Aorta (tissue), 5 donors: ENCODE data around the gene NISCH. TPM values are rescaled to one million over a fixed set of nuclear protein-coding genes. Genes with fewer than 3 reads are reported as not detected.

ENCODE experiments used
- ATAC-seq: fragments of 200-7000 bp; cut with Tn5 transposase; one replicate; pipeline ENCODE4 v1.9.1; 2022; ENCODE audit warnings: moderate library complexity; ENCODE audit not compliant: low FRiP score
- DNase-seq, 2 donors: peaks; one replicate each; pipeline ENCODE4 v3.0.0-alpha.2; 2020
- H3K27ac ChIP-seq, 2 donors: one replicate each; pipeline ENCODE4 v1.5.1; 2013; ENCODE audit warnings: low read length in 2 of 2, mild to moderate bottlenecking in 2 of 2, moderate library complexity in 2 of 2, control low read depth in 1 of 2, inconsistent platforms in 1 of 2, low read depth in 1 of 2
- H3K27me3 ChIP-seq, 2 donors: one replicate each; pipeline ENCODE4 v1.6.1; 2013; ENCODE audit warnings: control low read depth in 1 of 2, low read length in 1 of 2, mild to moderate bottlenecking in 1 of 2, moderate library complexity in 1 of 2; ENCODE audit not compliant: insufficient read depth in 2 of 2, control insufficient read depth in 1 of 2
- H3K36me3 ChIP-seq, 2 donors: one replicate each; pipeline ENCODE4 v1.6.1; 2013; ENCODE audit warnings: control low read depth in 1 of 2, low read length in 1 of 2, mild to moderate bottlenecking in 1 of 2; ENCODE audit not compliant: insufficient read depth in 2 of 2, control insufficient read depth in 1 of 2
- H3K4me1 ChIP-seq, 2 donors: one replicate each; pipeline ENCODE4 v1.6.1; 2013; ENCODE audit warnings: low read length in 2 of 2, control low read depth in 1 of 2, mild to moderate bottlenecking in 1 of 2, moderate library complexity in 1 of 2; ENCODE audit not compliant: insufficient read depth in 2 of 2, control insufficient read depth in 1 of 2
- H3K4me3 ChIP-seq, 2 donors: one replicate each; pipeline ENCODE4 v1.5.1; 2013; ENCODE audit warnings: low read length in 2 of 2, control low read depth in 1 of 2, mild to moderate bottlenecking in 1 of 2
- H3K9me3 ChIP-seq: one replicate; pipeline ENCODE4 v1.6.1; 2013; ENCODE audit warnings: mild to moderate bottlenecking, low read length; ENCODE audit not compliant: control insufficient read depth
- WGBS, 2 donors: extraction: QIAGEN DNeasy Blood & Tissue Kit; methylation state at CpG; one replicate each; pipeline ENCODE4 v1.1.7; 2013; 5-methylcytosine and 5-hydroxymethylcytosine counted together
- intact Hi-C, 2 donors: fragments of 100-400 bp; cut with DNase I; formaldehyde crosslinking; loops; one replicate each; pipeline versions ENCODE4 v1.14.2 to v1.15.0; 2022
- polyA plus RNA-seq, 2 donors: library from polyadenylated mRNA; stranded (reverse); fragments of 200-250 nt; gene quantifications; one replicate each; pipeline ENCODE4 v1.2.3, GENCODE V29; 2013
- total RNA-seq, 2 donors: library from RNA; stranded (reverse); fragmentation: NEBNext Ultra II Directional; extraction: Animal tissue kit (Norgen Biotek cat#: 25700); gene quantifications; one replicate each; pipeline ENCODE4 v1.2.1, GENCODE V29; 2021
- donor health status: healthy with polysubstance abuse.
- donor health status: Bipolar disorder and iron deficiency.
- donor health status: DM: no; HTN: no; CAD: no.
- donor health status: DM: no; HTN: no; CAD: no.
- donor health status: DM: yes; HTN: yes; CAD: no.

Gene NISCH
- total and polyA plus RNA-seq, 4 donors: 13.3 to 157 (median 101) TPM

DNA sequence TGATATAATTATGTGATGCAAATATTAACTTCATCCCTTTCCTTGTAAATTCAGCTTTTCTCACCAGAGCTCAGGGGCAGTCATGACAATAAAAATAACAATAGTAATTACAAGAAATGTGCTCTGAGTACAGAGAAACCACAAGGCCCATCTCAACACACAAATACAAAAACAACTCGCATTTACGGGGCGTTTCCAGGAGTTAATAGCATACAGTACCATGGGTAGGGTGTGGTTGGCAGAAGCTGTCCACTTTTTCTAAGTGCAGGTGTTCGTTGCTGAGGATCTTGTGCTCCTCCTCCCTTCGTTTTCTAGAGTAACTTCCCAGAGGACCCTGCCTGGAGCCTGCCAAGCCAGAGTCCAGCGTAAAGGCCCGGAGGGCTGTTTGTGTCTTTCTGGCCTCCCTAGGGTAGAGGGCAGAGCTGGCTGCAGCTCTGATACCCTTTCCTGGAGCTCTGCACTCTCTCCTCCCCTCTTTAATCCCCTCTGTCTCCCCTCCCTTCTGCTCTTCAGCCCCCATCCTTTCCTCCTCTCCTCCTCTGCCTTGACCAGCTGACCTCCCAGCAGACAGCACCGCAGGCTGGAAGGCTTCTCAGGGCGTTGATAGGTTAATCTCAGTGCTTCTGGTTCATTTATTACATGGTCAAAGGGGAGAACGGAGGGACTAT lies 21.9 kb upstream of the NISCH start:
- Histone ChIP-seq H3K4me3 (no peak overlapping the region), H3K27me3 (no peaks in the 10 kb centered on the region), H3K4me1 (no peaks in the 10 kb centered on the region), H3K36me3 (no peaks in the 10 kb centered on the region), H3K9me3 (no peaks in the 10 kb centered on the region), H3K27ac (no peak overlapping the region)
- intact Hi-C loops: no loop called here
- ATAC-seq (no peak), DNase-seq (peak in 1 of 2 donors; percentile 12)
- 81 to 85% methylated on average over 10 of the region's 10 CpGs for WGBS, 2 donors

DNA sequence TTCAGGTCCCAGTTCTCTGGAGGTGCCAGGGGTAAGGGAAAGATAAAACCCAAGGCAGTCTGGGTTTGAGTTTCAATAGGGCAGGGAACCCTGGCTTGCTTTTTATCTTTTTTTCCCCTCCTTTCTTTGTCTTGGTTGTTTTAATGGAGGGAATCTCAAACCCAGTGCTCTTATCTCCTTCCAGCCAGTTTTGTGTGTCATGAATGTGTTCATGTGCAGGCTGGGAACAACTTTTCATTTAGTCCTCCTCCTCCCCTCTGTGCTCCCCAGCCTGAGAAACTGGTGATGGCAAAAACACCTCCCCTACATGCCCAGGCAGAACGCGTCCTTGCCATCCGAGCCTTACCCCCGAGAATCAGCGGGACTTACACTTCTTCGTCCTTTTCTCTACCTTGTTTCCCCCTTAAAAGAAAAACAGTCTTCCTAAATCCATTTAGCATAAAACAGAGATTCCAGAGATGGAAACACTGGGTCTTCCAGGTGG lies 21.4 kb upstream of the NISCH start:
- WGBS, 2 donors: 92 to 93% methylated on average over 6 of the region's 6 CpGs
- DNase-seq: peak in 1 of 2 donors; percentile 24
- intact Hi-C loops: no loop called here
- H3K4me3 ChIP-seq: no peak overlapping the region
- H3K36me3 ChIP-seq: no peaks in the 10 kb centered on the region
- H3K27ac ChIP-seq: no peak overlapping the region
- no peak for ATAC-seq
- no peaks in the 10 kb centered on the region for H3K9me3 ChIP-seq
- no peaks in the 10 kb centered on the region for H3K4me1 ChIP-seq
- H3K27me3 ChIP-seq: no peaks in the 10 kb centered on the region

GRCh38 chr3:52434491-52435115 lies 20.8 kb upstream of the NISCH start:
- Histone ChIP-seq H3K36me3 (no peaks in the 10 kb centered on the region), H3K9me3 (no peaks in the 10 kb centered on the region), H3K4me3 (no peak overlapping the region), H3K27me3 (no peaks in the 10 kb centered on the region), H3K27ac (no peak overlapping the region), H3K4me1 (no peaks in the 10 kb centered on the region)
- 91 to 95% methylated on average over 9 of the region's 9 CpGs for WGBS, 2 donors
- DNase-seq: peak; percentile 37 to 41
- ATAC-seq: no peak
- intact Hi-C loops: no loop called here

DNA sequence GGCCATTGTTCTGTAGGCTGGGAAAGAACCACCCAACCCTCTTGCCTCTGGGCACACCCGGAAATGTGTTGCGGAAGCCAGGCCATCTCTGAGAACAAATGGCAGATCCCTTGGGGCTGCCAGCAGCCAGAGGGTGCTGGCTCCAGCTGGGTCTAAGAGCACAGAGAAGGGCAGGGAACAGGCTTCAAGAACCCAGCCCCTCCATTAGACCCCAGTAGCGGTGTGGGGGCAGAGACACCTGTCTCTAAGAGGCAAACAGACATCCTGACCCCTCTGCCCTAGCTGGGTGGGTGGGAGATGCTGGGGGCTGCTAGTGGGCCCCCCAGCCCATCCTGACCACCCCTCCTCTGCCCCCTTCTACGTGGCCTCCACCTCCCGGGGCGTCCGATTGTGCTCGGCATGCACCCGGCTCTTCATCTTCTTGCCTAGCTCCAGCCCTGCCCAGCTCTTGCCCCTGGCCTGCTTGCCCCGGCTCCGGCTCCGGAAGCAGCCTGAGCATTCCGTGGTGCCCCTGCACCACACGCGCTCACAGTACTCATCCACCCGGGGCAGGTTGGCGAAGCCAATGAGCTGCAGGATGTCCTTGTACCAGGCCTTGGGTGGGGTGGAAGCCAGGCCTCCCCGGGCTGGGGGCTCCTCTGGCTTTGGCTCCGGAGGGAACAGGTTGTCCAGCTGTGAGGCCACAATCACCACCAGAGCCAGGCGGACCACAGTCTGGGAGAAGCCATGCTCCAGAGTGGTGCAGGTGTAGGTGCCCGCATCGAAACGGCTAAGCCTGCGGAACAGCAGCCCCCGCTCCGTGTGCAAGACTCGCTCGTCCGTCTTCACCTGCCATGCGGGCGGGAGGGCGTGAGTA lies 19.9 kb upstream of the NISCH start:
- H3K27me3 ChIP-seq: no peaks in the 10 kb centered on the region
- DNase-seq (peak in 1 of 2 donors; percentile 34), ATAC-seq (no peak)
- no peak overlapping the region for H3K4me3 ChIP-seq
- H3K27ac ChIP-seq: no peak overlapping the region
- 92 to 94% methylated on average over 26 to 32 of the region's 32 CpGs for WGBS, 2 donors
- H3K9me3 ChIP-seq: no peaks in the 10 kb centered on the region
- H3K4me1 ChIP-seq: no peaks in the 10 kb centered on the region
- H3K36me3 ChIP-seq: no peaks in the 10 kb centered on the region
- intact Hi-C loops: no loop called here

DNA sequence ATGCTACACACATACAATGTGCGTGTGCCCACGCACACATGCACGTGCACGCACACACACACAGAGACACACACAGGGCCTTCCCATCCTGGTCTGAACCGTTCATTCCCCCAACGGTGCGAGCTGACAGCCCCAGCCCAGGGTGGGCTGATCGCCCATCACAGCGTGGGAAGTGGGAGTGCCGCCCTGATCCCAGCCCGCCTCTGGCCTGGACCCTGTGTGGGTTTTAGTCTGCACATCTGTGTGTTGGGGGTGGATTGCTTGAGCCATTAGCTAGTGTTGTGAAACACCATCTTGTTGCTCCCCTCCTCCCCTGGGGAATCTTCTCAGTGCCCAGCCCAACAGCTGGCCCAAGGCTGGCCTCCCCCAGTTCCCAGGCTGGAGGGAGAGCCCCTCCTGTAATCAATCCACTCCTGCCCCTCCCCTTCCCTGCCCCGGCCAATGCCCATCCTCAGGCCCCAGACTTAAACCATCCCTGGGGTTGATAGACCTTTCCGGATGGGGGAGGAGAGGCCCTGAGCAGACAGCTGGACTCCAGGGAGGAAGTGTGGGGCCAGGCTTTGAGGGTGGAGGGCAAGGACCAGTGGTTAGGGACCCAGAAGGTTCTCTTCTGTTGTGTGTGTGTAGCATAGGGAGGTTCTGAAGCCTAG lies 18.8 kb upstream of the NISCH start:
- WGBS, 2 donors: 91 to 93% methylated on average over 13 of the region's 13 CpGs
- Histone ChIP-seq H3K27ac (no peak overlapping the region), H3K36me3 (no peaks in the 10 kb centered on the region), H3K27me3 (no peaks in the 10 kb centered on the region), H3K9me3 (no peaks in the 10 kb centered on the region), H3K4me3 (no peak overlapping the region), H3K4me1 (no peaks in the 10 kb centered on the region)
- intact Hi-C loops: no loop called here
- no peak for ATAC-seq
- peak in 1 of 2 donors; percentile 43 for DNase-seq

- DNase-seq (peak; percentile 33 to 73), ATAC-seq (no peak)
- no peak overlapping the region for H3K27ac ChIP-seq
- no peaks in the 10 kb centered on the region for H3K4me1 ChIP-seq
- no peaks in the 10 kb centered on the region for H3K9me3 ChIP-seq
- 95 to 98% methylated on average over 15 of the region's 15 CpGs for WGBS, 2 donors
- no peak overlapping the region for H3K4me3 ChIP-seq
- no peaks in the 10 kb centered on the region for H3K27me3 ChIP-seq
- intact Hi-C loops: no loop called here
- no peaks in the 10 kb centered on the region for H3K36me3 ChIP-seq
Measured at GRCh38 chr3:52437326-52438103, 17.9 kb upstream of the NISCH start.

- no peaks in the 10 kb centered on the region for H3K9me3 ChIP-seq
- no peaks in the 10 kb centered on the region for H3K27me3 ChIP-seq
- no peak overlapping the region for H3K27ac ChIP-seq
- no peak overlapping the region for H3K4me3 ChIP-seq
- no peaks in the 10 kb centered on the region for H3K4me1 ChIP-seq
- no peak for DNase-seq
- 92 to 93% methylated on average over 6 of the region's 6 CpGs for WGBS, 2 donors
- no peaks in the 10 kb centered on the region for H3K36me3 ChIP-seq
- ATAC-seq: no peak
- intact Hi-C loops: no loop called here
Measured at GRCh38 chr3:52438104-52438376, 17.4 kb upstream of the NISCH start.
